Activated T-cell treated with anti-CD3 and anti-CD28 coated beads for 1 hour (primary cell): ENCODE results near the gene ZNF331.

Experiments used
- DNase-seq: peaks from one replicate; pipeline ENCODE4 v3.0.0-alpha.2; 2020; ENCODE audit warnings: low read depth

Gene ZNF331

GRCh38 chr19:53520547-53521372 is 17.2 kb upstream of the ZNF331 start:
- DNase-seq, result peak; percentile 70

- DNase-seq, result no peak
Measured at GRCh38 chr19:53521373-53522202, 16.4 kb upstream of the ZNF331 start.

- no peak for DNase-seq
Measured at GRCh38 chr19:53525922-53526321, 12.0 kb upstream of the ZNF331 start.

GRCh38 chr19:53530622-53531021 is 7.3 kb upstream of the ZNF331 start:
- no peak for DNase-seq

GRCh38 chr19:53531457-53531856 is 6.5 kb upstream of the ZNF331 start:
- no peak for DNase-seq

- no peak for DNase-seq
Measured at GRCh38 chr19:53532362-53532761, 5.6 kb upstream of the ZNF331 start.

- DNase-seq, result no peak
Measured at GRCh38 chr19:53536225-53536548, 1.8 kb upstream of the ZNF331 start.

GRCh38 chr19:53537121-53537520 is 824 bp upstream of the ZNF331 start:
- no peak for DNase-seq

- no peak for DNase-seq
Measured at GRCh38 chr19:53538378-53539109, 599 bp downstream of the ZNF331 start.

GRCh38 chr19:53540091-53540490 is 2.1 kb downstream of the ZNF331 start:
- no peak for DNase-seq

- DNase-seq, result no peak
Measured at GRCh38 chr19:53541971-53542370, 4.0 kb downstream of the ZNF331 start.

- DNase-seq, result no peak
Measured at GRCh38 chr19:53545271-53546065, 7.5 kb downstream of the ZNF331 start.

- no peak for DNase-seq
Measured at GRCh38 chr19:53546758-53547513, 9.0 kb downstream of the ZNF331 start.

- DNase-seq, result no peak
Measured at GRCh38 chr19:53549340-53549739, 11.4 kb downstream of the ZNF331 start.

- DNase-seq, result no peak
Measured at GRCh38 chr19:53552001-53552721, 14.2 kb downstream of the ZNF331 start.

GRCh38 chr19:53553156-53553555 is 15.2 kb downstream of the ZNF331 start:
- no peak for DNase-seq

GRCh38 chr19:53553865-53554791 is 16.2 kb downstream of the ZNF331 start:
- peak; percentile 80 for DNase-seq

- DNase-seq, result no peak
Measured at GRCh38 chr19:53554804-53555203, 16.9 kb downstream of the ZNF331 start.

GRCh38 chr19:53555352-53555751 is 17.4 kb downstream of the ZNF331 start:
- DNase-seq, result no peak
